Fibroblast of upper back skin (primary cell): ENCODE data around the gene TAGLN3.
A peak's percentile ranks its signal among the peaks of the same experiment; 100 is the strongest.

ENCODE experiments used
- DNase-seq: peaks from one replicate; pipeline ENCODE4 v3.0.0-alpha.2; 2013

The TAGLN3 gene

GRCh38 chr3:111998636-111999483 lies at the start of gene TAGLN3:
TSS of gene TAGLN3 (plus strand) at chr3:111998922. CDS start at chr3:111999423, 501 bp downstream.
- no peak for DNase-seq

- no peak for DNase-seq
These were observed 49.0 kb upstream of the TAGLN3 start for GRCh38 chr3:111949712-111950111.

GRCh38 chr3:111951032-111951431 lies 47.7 kb upstream of the TAGLN3 start:
- DNase-seq = no peak

- DNase-seq = no peak
These were observed 46.6 kb upstream of the TAGLN3 start for GRCh38 chr3:111952086-111952485.

- no peak for DNase-seq
These were observed 45.8 kb upstream of the TAGLN3 start for GRCh38 chr3:111952866-111953450.

GRCh38 chr3:111954228-111954990 lies 44.3 kb upstream of the TAGLN3 start:
- DNase-seq = peak; percentile 82

GRCh38 chr3:111955876-111956275 lies 42.8 kb upstream of the TAGLN3 start:
- no peak for DNase-seq

- no peak for DNase-seq
These were observed 42.3 kb upstream of the TAGLN3 start for GRCh38 chr3:111956449-111956848.

- DNase-seq = no peak
These were observed 41.6 kb upstream of the TAGLN3 start for GRCh38 chr3:111956995-111957734.

- peak; percentile 44 for DNase-seq
These were observed 37.1 kb upstream of the TAGLN3 start for GRCh38 chr3:111961461-111962164.

- DNase-seq = peak; percentile 52
These were observed 35.3 kb upstream of the TAGLN3 start for GRCh38 chr3:111963424-111963823.

- DNase-seq = no peak
These were observed 33.2 kb upstream of the TAGLN3 start for GRCh38 chr3:111965484-111965883.

GRCh38 chr3:111967068-111967467 lies 31.7 kb upstream of the TAGLN3 start:
- DNase-seq = no peak

- peak; percentile 77 for DNase-seq
These were observed 31.0 kb upstream of the TAGLN3 start for GRCh38 chr3:111967651-111968274.

GRCh38 chr3:111968319-111969054 lies 30.2 kb upstream of the TAGLN3 start:
- DNase-seq = no peak

- DNase-seq = no peak
These were observed 28.3 kb upstream of the TAGLN3 start for GRCh38 chr3:111970376-111970775.

- DNase-seq = no peak
These were observed 27.1 kb upstream of the TAGLN3 start for GRCh38 chr3:111971533-111972130.

- DNase-seq = no peak
These were observed 25.8 kb upstream of the TAGLN3 start for GRCh38 chr3:111972891-111973290.

GRCh38 chr3:111975131-111975530 lies 23.6 kb upstream of the TAGLN3 start:
- DNase-seq = no peak

GRCh38 chr3:111976254-111976653 lies 22.5 kb upstream of the TAGLN3 start:
- DNase-seq = no peak
